ENCODE measurements around the gene GLYATL3. TPM values are rescaled to one million over a fixed set of nuclear protein-coding genes. Genes with fewer than 3 reads are reported as not detected.

GLYATL3 gene
- total RNA-seq, 4 donors from 2014 or later = not detected

DNA sequence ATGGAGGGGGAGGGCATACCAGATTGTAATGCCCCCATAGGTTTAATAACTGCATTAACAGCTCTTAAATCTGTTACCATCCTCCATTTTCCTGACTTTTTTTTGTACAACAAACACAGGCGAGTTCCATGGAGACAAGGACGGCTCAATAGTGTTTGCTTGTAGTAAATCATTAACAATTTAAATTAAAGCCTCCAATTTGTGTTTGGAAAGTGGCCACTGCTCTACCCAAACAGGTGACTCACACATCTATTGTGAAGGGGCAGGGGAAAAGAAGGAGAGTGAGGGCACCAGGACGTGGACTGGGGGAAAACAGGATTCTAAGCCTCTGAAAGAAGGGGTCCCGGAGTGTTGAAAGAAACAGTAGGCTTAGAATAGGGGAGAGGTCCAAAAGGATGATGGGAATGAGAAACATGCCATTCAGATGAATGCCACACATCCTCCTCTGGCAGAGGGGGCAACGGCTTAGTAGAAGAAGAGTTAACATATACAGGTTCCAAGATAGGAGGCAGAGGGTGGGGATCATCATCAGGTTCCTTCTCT is 6.9 kb downstream of the GLYATL3 start:
- Histone ChIP-seq H3K4me3 (no peak overlapping the region), H3K36me3 (no peaks in the 10 kb centered on the region), H3K9me3 (no peaks in the 10 kb centered on the region), H3K27me3 (no peaks in the 10 kb centered on the region), H3K27ac (no peak overlapping the region), H3K4me1 (no peaks in the 10 kb centered on the region)
- intact Hi-C loops (cut with DNase I; ENCODE audit: low total_unique reads) = no loop called here
- DNase-seq = no peak
- TF ChIP-seq, protein P1, sequence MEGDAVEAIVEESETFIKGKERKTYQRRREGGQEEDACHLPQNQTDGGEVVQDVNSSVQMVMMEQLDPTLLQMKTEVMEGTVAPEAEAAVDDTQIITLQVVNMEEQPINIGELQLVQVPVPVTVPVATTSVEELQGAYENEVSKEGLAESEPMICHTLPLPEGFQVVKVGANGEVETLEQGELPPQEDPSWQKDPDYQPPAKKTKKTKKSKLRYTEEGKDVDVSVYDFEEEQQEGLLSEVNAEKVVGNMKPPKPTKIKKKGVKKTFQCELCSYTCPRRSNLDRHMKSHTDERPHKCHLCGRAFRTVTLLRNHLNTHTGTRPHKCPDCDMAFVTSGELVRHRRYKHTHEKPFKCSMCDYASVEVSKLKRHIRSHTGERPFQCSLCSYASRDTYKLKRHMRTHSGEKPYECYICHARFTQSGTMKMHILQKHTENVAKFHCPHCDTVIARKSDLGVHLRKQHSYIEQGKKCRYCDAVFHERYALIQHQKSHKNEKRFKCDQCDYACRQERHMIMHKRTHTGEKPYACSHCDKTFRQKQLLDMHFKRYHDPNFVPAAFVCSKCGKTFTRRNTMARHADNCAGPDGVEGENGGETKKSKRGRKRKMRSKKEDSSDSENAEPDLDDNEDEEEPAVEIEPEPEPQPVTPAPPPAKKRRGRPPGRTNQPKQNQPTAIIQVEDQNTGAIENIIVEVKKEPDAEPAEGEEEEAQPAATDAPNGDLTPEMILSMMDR (IDR thresholded peaks at IDR 0.05) = no peak
- TF ChIP-seq POLR2A (IDR thresholded peaks at IDR 0.05) = no peak

DNA sequence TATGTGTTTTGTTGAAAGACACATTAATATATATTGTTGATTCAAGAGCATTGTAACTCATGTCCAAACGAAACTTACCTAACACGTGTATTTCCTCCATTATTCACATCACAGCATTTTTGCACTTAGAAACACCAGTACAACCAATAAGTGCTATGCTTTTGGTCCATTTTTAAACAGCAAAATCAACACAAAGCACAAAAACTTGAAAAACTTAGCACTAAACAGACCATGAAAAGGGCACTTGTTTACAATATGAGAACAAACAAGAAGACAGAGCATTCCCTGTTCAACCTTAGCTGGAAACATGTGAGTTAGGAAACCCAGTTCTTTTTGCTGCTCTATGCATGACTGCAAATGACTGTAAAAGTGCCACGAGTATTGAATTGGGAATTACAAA is 9.6 kb downstream of the GLYATL3 start:
- H3K4me1 ChIP-seq = no peaks in the 10 kb centered on the region
- DNase-seq = no peak
- H3K27me3 ChIP-seq = no peaks in the 10 kb centered on the region
- H3K4me3 ChIP-seq = no peak overlapping the region
- no peaks in the 10 kb centered on the region for H3K36me3 ChIP-seq
- intact Hi-C loops (cut with DNase I; ENCODE audit: low total_unique reads) = no loop called here
- TF ChIP-seq POLR2A (IDR thresholded peaks at IDR 0.05) = no peak
- no peak overlapping the region for H3K27ac ChIP-seq
- no peaks in the 10 kb centered on the region for H3K9me3 ChIP-seq

DNA sequence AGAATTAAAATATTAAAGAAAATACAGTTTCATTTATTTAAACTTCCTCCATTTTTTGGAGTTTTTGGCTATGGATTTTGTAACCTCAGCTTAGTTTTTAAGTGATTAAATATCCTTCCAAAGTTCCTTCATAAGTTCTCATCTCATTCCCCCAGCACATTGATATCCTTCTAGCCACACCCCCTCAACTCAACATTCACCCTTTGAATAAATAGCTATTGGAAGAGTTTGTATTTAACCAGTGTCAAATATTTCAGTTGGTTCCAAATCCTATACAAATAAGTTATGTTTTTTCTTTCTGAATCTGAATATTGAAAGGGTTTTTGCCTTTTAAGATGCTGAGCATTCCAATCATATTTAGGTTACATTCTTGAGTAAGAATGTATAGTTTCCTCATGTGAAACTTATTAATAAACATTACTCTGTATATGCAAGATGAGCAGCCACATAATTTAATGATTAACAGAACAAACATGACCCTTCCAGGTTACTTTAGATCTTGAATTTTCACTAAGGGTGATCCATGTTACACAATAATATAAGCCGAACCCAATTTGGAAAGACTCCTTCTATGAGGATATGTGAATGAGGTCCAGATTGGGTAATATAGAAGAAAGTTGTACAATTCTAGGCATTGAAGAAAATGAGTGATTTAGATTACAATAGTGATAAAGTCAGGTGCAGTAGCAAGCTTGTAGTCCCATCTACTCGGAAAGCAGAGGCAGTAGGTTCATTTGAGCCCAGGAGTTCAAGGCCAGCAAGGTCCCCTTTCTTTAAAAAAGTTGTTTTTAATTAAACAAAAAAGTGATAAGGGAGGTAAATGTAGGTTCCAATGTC is 13.6 kb downstream of the GLYATL3 start:
- Histone ChIP-seq H3K4me3 (no peak overlapping the region), H3K4me1 (no peaks in the 10 kb centered on the region), H3K27me3 (no peaks in the 10 kb centered on the region), H3K36me3 (no peaks in the 10 kb centered on the region), H3K27ac (no peak overlapping the region), H3K9me3 (no peaks in the 10 kb centered on the region)
- TF ChIP-seq POLR2A (IDR thresholded peaks at IDR 0.05) = no peak
- TF ChIP-seq, protein P1 (IDR thresholded peaks at IDR 0.05) = no peak
- intact Hi-C loops (cut with DNase I; ENCODE audit: low total_unique reads) = no loop called here
- no peak for DNase-seq

DNA sequence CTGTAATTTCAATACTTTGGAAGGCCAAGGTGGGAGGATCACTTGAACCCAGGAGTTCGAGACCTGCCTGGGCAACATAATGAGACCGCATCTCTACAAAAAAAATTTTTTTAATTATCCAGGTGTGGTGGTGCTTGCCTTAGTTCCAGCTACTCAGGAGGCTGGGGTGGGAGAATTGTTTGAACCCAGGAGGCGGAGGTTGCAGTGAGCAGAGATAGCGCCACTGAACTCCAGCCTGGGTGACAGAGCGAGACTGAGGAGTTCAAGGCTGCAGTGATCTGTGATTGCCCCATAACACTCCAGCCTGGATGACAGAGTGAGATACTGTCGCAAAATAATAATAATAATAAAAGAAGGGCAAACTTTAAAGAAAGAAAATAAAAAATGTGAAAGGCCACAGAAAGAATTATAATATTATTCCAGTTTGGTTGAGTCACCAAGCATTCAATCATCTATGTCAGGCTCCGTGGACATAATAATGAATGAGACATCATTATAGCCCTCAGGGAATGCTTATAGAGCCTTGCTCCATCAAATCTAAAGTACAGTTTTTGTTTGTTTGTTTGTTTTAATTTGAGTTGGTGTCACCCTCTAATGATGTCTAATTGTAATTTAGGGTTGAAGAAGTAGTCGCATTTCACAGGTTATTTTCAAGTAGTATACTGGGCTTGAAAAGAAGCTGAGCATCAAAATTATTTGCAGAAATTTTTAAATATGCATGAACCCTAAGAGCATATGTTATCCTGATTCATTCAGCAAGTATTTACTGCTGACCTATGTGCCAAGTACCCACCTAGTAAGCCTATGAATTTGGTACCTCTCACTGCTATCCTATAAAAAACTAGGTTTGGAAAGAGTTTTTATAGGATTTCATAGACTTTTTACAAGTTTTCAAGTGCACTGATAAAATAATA is 15.1 kb downstream of the GLYATL3 start:
- no peaks in the 10 kb centered on the region for H3K36me3 ChIP-seq
- DNase-seq = no peak
- no peaks in the 10 kb centered on the region for H3K9me3 ChIP-seq
- TF ChIP-seq, protein P1 (IDR thresholded peaks at IDR 0.05) = no peak
- no peak for TF ChIP-seq POLR2A (IDR thresholded peaks at IDR 0.05)
- H3K27me3 ChIP-seq = no peaks in the 10 kb centered on the region
- intact Hi-C loops (cut with DNase I; ENCODE audit: low total_unique reads) = no loop called here
- H3K4me3 ChIP-seq = no peak overlapping the region
- no peaks in the 10 kb centered on the region for H3K4me1 ChIP-seq
- no peak overlapping the region for H3K27ac ChIP-seq

DNA sequence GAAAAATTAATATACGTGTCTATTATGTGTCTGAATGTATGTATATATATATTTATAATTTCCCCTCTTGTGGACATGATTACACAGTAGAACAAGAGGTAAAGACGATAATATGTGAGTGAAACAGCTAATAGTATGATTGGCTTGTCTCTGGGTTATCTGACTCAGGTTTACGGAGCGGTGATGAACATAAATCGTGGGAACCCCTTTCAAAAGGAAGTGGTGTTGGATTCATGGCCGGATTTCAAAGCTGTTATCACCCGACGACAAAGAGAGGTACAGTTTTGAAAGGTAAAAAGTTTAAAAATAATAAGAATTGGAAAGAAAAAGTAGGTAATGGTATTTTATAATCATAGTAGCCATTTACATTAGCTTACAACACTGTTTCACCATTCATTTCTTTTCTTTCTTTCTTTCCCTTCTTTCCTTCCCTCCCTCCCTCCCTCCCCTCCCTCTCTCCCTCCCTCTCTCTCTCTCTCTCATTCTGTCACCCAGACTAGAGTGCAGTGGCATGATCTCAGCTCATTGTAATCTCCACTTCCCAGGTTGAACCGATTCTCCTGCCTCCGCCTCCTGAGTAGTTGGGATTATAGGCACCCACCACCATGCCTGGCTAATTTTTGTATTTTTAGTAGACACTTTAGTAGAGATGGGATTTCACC is 15.9 kb downstream of the GLYATL3 start:
- H3K4me1 ChIP-seq = no peaks in the 10 kb centered on the region
- intact Hi-C loops (cut with DNase I; ENCODE audit: low total_unique reads) = no loop called here
- H3K27ac ChIP-seq = no peak overlapping the region
- no peak for DNase-seq
- no peaks in the 10 kb centered on the region for H3K9me3 ChIP-seq
- no peaks in the 10 kb centered on the region for H3K36me3 ChIP-seq
- no peak overlapping the region for H3K4me3 ChIP-seq
- no peaks in the 10 kb centered on the region for H3K27me3 ChIP-seq
- no peak for TF ChIP-seq POLR2A (IDR thresholded peaks at IDR 0.05)
- TF ChIP-seq, protein P1 (IDR thresholded peaks at IDR 0.05) = no peak

Data from uterus (tissue), 4 donors.